Measurements from ENCODE around the gene CBL.

CBL gene

DNA sequence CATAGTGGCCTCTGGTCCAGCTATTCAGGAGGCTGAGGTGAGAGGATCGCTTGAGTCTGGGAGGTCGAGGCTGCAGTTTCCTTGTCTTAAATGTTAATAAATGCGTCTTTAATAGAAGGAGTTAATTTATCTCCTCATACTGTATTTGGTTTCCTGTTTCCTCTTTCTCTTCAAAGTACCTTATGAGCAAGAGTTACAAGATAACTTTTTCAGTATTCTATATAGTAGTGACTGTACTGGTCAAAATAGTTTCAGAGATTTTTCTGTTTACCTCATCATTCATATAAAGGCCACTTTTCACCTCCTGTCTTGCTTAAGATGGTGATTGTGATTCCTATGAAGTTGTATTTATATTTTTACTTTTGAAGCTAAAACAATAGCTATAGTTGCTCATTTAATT is 59.9 kb downstream of the CBL start:
- Histone ChIP-seq H3K9me3 (no peaks in the 10 kb centered on the region), H3K4me1 (no peaks in the 10 kb centered on the region), H3K4me3 (ENCODE audit: low read depth, low read length) (no peak overlapping the region), H3K27me3 (no peaks in the 10 kb centered on the region), H3K36me3 (no peaks in the 10 kb centered on the region)
- no peak for DNase-seq
- TF ChIP-seq, protein P1, sequence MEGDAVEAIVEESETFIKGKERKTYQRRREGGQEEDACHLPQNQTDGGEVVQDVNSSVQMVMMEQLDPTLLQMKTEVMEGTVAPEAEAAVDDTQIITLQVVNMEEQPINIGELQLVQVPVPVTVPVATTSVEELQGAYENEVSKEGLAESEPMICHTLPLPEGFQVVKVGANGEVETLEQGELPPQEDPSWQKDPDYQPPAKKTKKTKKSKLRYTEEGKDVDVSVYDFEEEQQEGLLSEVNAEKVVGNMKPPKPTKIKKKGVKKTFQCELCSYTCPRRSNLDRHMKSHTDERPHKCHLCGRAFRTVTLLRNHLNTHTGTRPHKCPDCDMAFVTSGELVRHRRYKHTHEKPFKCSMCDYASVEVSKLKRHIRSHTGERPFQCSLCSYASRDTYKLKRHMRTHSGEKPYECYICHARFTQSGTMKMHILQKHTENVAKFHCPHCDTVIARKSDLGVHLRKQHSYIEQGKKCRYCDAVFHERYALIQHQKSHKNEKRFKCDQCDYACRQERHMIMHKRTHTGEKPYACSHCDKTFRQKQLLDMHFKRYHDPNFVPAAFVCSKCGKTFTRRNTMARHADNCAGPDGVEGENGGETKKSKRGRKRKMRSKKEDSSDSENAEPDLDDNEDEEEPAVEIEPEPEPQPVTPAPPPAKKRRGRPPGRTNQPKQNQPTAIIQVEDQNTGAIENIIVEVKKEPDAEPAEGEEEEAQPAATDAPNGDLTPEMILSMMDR (IDR thresholded peaks at IDR 0.05; ENCODE audit: low read depth, low read length), result no peak

- DNase-seq, result no peak
- Histone ChIP-seq H3K36me3 (no peaks in the 10 kb centered on the region), H3K9me3 (no peaks in the 10 kb centered on the region), H3K4me1 (no peaks in the 10 kb centered on the region), H3K4me3 (ENCODE audit: low read depth, low read length) (no peak overlapping the region), H3K27me3 (no peaks in the 10 kb centered on the region)
- TF ChIP-seq, protein P1 (IDR thresholded peaks at IDR 0.05; ENCODE audit: low read depth, low read length), result no peak
Measured at GRCh38 chr11:119266517-119267255, 60.5 kb downstream of the CBL start.

DNA sequence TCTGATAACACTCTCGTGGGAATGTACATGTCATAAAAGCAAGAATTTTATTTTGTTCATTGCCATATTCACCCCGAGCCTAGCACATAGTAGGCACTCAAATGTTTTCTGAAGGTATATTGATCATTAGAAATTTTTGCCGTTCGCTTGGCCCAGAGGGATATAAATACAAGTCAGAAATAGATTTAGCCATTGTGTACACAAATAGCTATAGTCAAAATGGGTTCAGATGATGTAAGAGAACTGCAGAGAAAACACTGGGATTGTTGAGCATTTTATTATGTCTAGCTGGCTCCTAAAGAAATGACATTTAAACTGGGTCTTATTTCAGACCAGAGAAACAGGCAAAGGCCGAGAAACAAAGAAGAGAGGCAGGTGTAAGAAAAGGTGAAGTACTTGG is 61.5 kb downstream of the CBL start:
- Histone ChIP-seq H3K36me3 (no peaks in the 10 kb centered on the region), H3K9me3 (no peaks in the 10 kb centered on the region), H3K4me1 (no peaks in the 10 kb centered on the region), H3K27me3 (no peaks in the 10 kb centered on the region), H3K4me3 (ENCODE audit: low read depth, low read length) (no peak overlapping the region)
- DNase-seq, result no peak
- TF ChIP-seq, protein P1 (IDR thresholded peaks at IDR 0.05; ENCODE audit: low read depth, low read length), result no peak

GRCh38 chr11:119273721-119274120 is 67.6 kb downstream of the CBL start:
- peaks cover 18% of the 10 kb centered on the region for H3K36me3 ChIP-seq
- no peak overlapping the region for H3K4me3 ChIP-seq (ENCODE audit: low read depth, low read length)
- no peaks in the 10 kb centered on the region; the same call in 1 of the 2 replicates for H3K9me3 ChIP-seq
- no peaks in the 10 kb centered on the region for H3K4me1 ChIP-seq
- TF ChIP-seq, protein P1 (IDR thresholded peaks at IDR 0.05; ENCODE audit: low read depth, low read length), result no peak
- no peaks in the 10 kb centered on the region for H3K27me3 ChIP-seq
- DNase-seq, result no peak

GRCh38 chr11:119277660-119278059 is 71.5 kb downstream of the CBL start:
- TF ChIP-seq, protein P1 (IDR thresholded peaks at IDR 0.05; ENCODE audit: low read depth, low read length), result no peak
- Histone ChIP-seq H3K9me3 (no peaks in the 10 kb centered on the region; the same call in 1 of the 2 replicates), H3K27me3 (no peaks in the 10 kb centered on the region), H3K36me3 (peaks cover 19% of the 10 kb centered on the region), H3K4me1 (no peaks in the 10 kb centered on the region), H3K4me3 (ENCODE audit: low read depth, low read length) (no peak overlapping the region)
- DNase-seq, result no peak

GRCh38 chr11:119282495-119282894 is 76.4 kb downstream of the CBL start:
- TF ChIP-seq, protein P1 (IDR thresholded peaks at IDR 0.05; ENCODE audit: low read depth, low read length), result no peak
- Histone ChIP-seq H3K4me3 (ENCODE audit: low read depth, low read length) (no peak overlapping the region), H3K27me3 (no peaks in the 10 kb centered on the region), H3K4me1 (no peaks in the 10 kb centered on the region), H3K36me3 (peaks cover 17% of the 10 kb centered on the region), H3K9me3 (no peaks in the 10 kb centered on the region)
- DNase-seq, result no peak
